Stimulated activated CD8-positive, alpha-beta memory T cell treated with anti-CD3 and anti-CD28 coated beads, Interleukin-15, amount 100 ng/mL, for 1 hour (primary cell): ENCODE data around the gene PLBD2.

Source experiments
- DNase-seq: peaks from one replicate; pipeline ENCODE4 v3.0.0-alpha.2; 2020; ENCODE audit warnings: low read depth

PLBD2 gene

GRCh38 chr12:113370923-113371682 is 12.7 kb downstream of the PLBD2 start:
- DNase-seq = no peak

GRCh38 chr12:113371808-113372207 is 13.4 kb downstream of the PLBD2 start:
- DNase-seq = no peak

GRCh38 chr12:113372371-113372770 is 14.0 kb downstream of the PLBD2 start:
- no peak for DNase-seq

GRCh38 chr12:113373440-113373839 is 15.1 kb downstream of the PLBD2 start:
- DNase-seq = no peak

- DNase-seq = no peak
These were observed 15.6 kb downstream of the PLBD2 start for GRCh38 chr12:113373969-113374368.

- DNase-seq = no peak
These were observed 16.5 kb downstream of the PLBD2 start for GRCh38 chr12:113374823-113375428.

GRCh38 chr12:113378291-113378690 is 19.9 kb downstream of the PLBD2 start:
- no peak for DNase-seq

- no peak for DNase-seq
These were observed 22.8 kb downstream of the PLBD2 start for GRCh38 chr12:113381220-113381619.

GRCh38 chr12:113382206-113382605 is 23.8 kb downstream of the PLBD2 start:
- DNase-seq = no peak

- no peak for DNase-seq
These were observed 26.4 kb downstream of the PLBD2 start for GRCh38 chr12:113384778-113385177.

GRCh38 chr12:113385282-113385882 is 27.0 kb downstream of the PLBD2 start:
- no peak for DNase-seq

- DNase-seq = no peak
These were observed 28.6 kb downstream of the PLBD2 start for GRCh38 chr12:113386866-113387566.

GRCh38 chr12:113387631-113388030 is 29.2 kb downstream of the PLBD2 start:
- no peak for DNase-seq

- DNase-seq = no peak
These were observed 30.0 kb downstream of the PLBD2 start for GRCh38 chr12:113388351-113388750.

- DNase-seq = no peak
These were observed 32.0 kb downstream of the PLBD2 start for GRCh38 chr12:113390064-113391043.

- no peak for DNase-seq
These were observed 32.8 kb downstream of the PLBD2 start for GRCh38 chr12:113391145-113391544.

- no peak for DNase-seq
These were observed 33.4 kb downstream of the PLBD2 start for GRCh38 chr12:113391650-113392337.

GRCh38 chr12:113392520-113392919 is 34.1 kb downstream of the PLBD2 start:
- no peak for DNase-seq

- no peak for DNase-seq
These were observed 34.7 kb downstream of the PLBD2 start for GRCh38 chr12:113392988-113393579.

- DNase-seq = no peak
These were observed 35.4 kb downstream of the PLBD2 start for GRCh38 chr12:113393749-113394148.

- no peak for DNase-seq
These were observed 36.7 kb downstream of the PLBD2 start for GRCh38 chr12:113395119-113395518.
